Loucy (cell line): ENCODE results near the gene ARHGAP15.

Experiments used
- CTCF ChIP-seq: fragments of 200-600 bp; sonication (generic); conservative IDR thresholded peaks from 2 replicates; pipeline ENCODE4 v1.5.1; 2014; ENCODE audit warnings: mild to moderate bottlenecking, antibody characterized with exemption, low read length
- EZH2phosphoT487 ChIP-seq: fragments of 200-600 bp; IDR thresholded peaks from 2 replicates; pipeline ENCODE4 v1.6.1; 2018; ENCODE audit warnings: antibody characterized with exemption, mild to moderate bottlenecking, moderate library complexity, borderline replicate concordance

DNA sequence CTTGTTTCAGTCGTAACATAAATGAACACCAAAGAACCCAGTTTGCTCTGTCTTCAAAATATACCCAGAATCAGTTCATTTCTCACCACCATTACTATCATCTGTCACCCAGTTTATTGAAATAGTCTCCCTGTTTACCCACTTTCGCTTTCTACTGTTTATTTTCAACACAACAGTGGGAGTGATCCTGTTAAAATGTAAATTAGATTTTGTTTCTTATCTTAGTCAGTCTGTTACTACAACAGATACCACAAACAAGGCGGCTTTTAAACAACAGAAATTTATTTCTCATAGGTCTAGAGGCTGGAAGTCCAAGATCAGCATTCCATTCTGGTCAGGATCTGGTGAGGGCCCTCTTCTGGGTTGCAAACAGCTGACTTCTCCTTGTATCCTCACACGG, 74.8 kb downstream of the ARHGAP15 start:
- TF ChIP-seq CTCF: no peak
- no peak for TF ChIP-seq EZH2phosphoT487
